ENCODE results near the gene CREB1. TPM values are rescaled to one million over a fixed set of nuclear protein-coding genes. Genes with fewer than 3 reads are reported as not detected.

Gene CREB1
- total RNA-seq, 1 donor = 93.2 TPM

- no peak for DNase-seq (ENCODE audit: low read depth in 2 of 3, low spot score in 2 of 3)
These were observed 4.7 kb downstream of the CREB1 start for GRCh38 chr2:207534417-207534816.

- DNase-seq (ENCODE audit: low read depth in 2 of 3, low spot score in 2 of 3) = no peak
These were observed 9.7 kb downstream of the CREB1 start for GRCh38 chr2:207539470-207539869.

GRCh38 chr2:207540431-207540830 lies 10.7 kb downstream of the CREB1 start:
- DNase-seq (ENCODE audit: low read depth in 2 of 3, low spot score in 2 of 3) = no peak

GRCh38 chr2:207541933-207542332 lies 12.2 kb downstream of the CREB1 start:
- no peak for DNase-seq (ENCODE audit: low read depth in 2 of 3, low spot score in 2 of 3)

- DNase-seq (ENCODE audit: low read depth in 2 of 3, low spot score in 2 of 3) = no peak
These were observed 13.5 kb downstream of the CREB1 start for GRCh38 chr2:207543272-207543671.

GRCh38 chr2:207546822-207547221 lies 17.1 kb downstream of the CREB1 start:
- no peak for DNase-seq (ENCODE audit: low read depth in 2 of 3, low spot score in 2 of 3)

- no peak for DNase-seq (ENCODE audit: low read depth in 2 of 3, low spot score in 2 of 3)
These were observed 19.4 kb downstream of the CREB1 start for GRCh38 chr2:207549145-207549544.

GRCh38 chr2:207558079-207558491 lies 28.3 kb downstream of the CREB1 start:
- no peak for DNase-seq (ENCODE audit: low read depth in 2 of 3, low spot score in 2 of 3)

GRCh38 chr2:207561386-207562080 lies 31.8 kb downstream of the CREB1 start:
- DNase-seq (ENCODE audit: low read depth in 2 of 3, low spot score in 2 of 3) = no peak

- DNase-seq (ENCODE audit: low read depth in 2 of 3, low spot score in 2 of 3) = no peak
These were observed 36.2 kb downstream of the CREB1 start for GRCh38 chr2:207565736-207566500.

- DNase-seq (ENCODE audit: low read depth in 2 of 3, low spot score in 2 of 3) = no peak
These were observed 37.9 kb downstream of the CREB1 start for GRCh38 chr2:207567671-207568070.

GRCh38 chr2:207571370-207571769 lies 41.6 kb downstream of the CREB1 start:
- DNase-seq (ENCODE audit: low read depth in 2 of 3, low spot score in 2 of 3) = peak in 1 of 3 donors; percentile 11

GRCh38 chr2:207584952-207585351 lies 55.2 kb downstream of the CREB1 start:
- DNase-seq (ENCODE audit: low read depth in 2 of 3, low spot score in 2 of 3) = no peak

GRCh38 chr2:207587305-207587704 lies 57.5 kb downstream of the CREB1 start:
- no peak for DNase-seq (ENCODE audit: low read depth in 2 of 3, low spot score in 2 of 3)

- DNase-seq (ENCODE audit: low read depth in 2 of 3, low spot score in 2 of 3) = no peak
These were observed 59.4 kb downstream of the CREB1 start for GRCh38 chr2:207589143-207589542.

- no peak for DNase-seq (ENCODE audit: low read depth in 2 of 3, low spot score in 2 of 3)
These were observed 63.5 kb downstream of the CREB1 start for GRCh38 chr2:207593277-207593676.

GRCh38 chr2:207594264-207594663 lies 64.5 kb downstream of the CREB1 start:
- no peak for DNase-seq (ENCODE audit: low read depth in 2 of 3, low spot score in 2 of 3)

- DNase-seq (ENCODE audit: low read depth in 2 of 3, low spot score in 2 of 3) = no peak
These were observed 65.0 kb downstream of the CREB1 start for GRCh38 chr2:207594731-207595130.

- no peak for DNase-seq (ENCODE audit: low read depth in 2 of 3, low spot score in 2 of 3)
These were observed 69.9 kb downstream of the CREB1 start for GRCh38 chr2:207599636-207600035.

GRCh38 chr2:207600231-207600630 lies 70.5 kb downstream of the CREB1 start:
- DNase-seq (ENCODE audit: low read depth in 2 of 3, low spot score in 2 of 3) = no peak

GRCh38 chr2:207601774-207602173 lies 72.0 kb downstream of the CREB1 start:
- no peak for DNase-seq (ENCODE audit: low read depth in 2 of 3, low spot score in 2 of 3)

- no peak for DNase-seq (ENCODE audit: low read depth in 2 of 3, low spot score in 2 of 3)
These were observed 73.7 kb downstream of the CREB1 start for GRCh38 chr2:207603486-207603885.
